Measurements from ENCODE around the gene RELCH.

GRCh38 chr18:62294073-62294472 lies 107.0 kb downstream of the RELCH start:
- no peak for TF ChIP-seq POLR2A (IDR thresholded peaks at IDR 0.05; ENCODE audit: low read length)
- no peak for TF ChIP-seq GATA1 (IDR thresholded peaks at IDR 0.05; ENCODE audit: low read depth, low read length)

Measured in erythroblast (primary cell).